Fibroblast of skin of back (primary cell): ENCODE results near the gene TST.

ENCODE experiments used
- DNase-seq: peaks from one replicate; pipeline ENCODE4 v3.0.0-alpha.2; 2013

The TST gene

GRCh38 chr22:36981247-36981775 is 37.9 kb downstream of the TST start:
- no peak for DNase-seq

- no peak for DNase-seq
Measured at GRCh38 chr22:36979016-36979910, 40.0 kb downstream of the TST start.

GRCh38 chr22:36977947-36978660 is 41.1 kb downstream of the TST start:
- peak; percentile 79 for DNase-seq

GRCh38 chr22:36977401-36977861 is 41.8 kb downstream of the TST start:
- DNase-seq = peak; percentile 39

GRCh38 chr22:36976606-36977005 is 42.6 kb downstream of the TST start:
- no peak for DNase-seq

GRCh38 chr22:36971341-36972125 is 47.7 kb downstream of the TST start:
- DNase-seq = no peak

- no peak for DNase-seq
Measured at GRCh38 chr22:36968249-36968964, 50.8 kb downstream of the TST start.

GRCh38 chr22:36966851-36967540 is 52.3 kb downstream of the TST start:
- no peak for DNase-seq

GRCh38 chr22:36965696-36966095 is 53.6 kb downstream of the TST start:
- no peak for DNase-seq

GRCh38 chr22:36964106-36964505 is 55.1 kb downstream of the TST start:
- DNase-seq = no peak

GRCh38 chr22:36963302-36963701 is 55.9 kb downstream of the TST start:
- DNase-seq = no peak

- no peak for DNase-seq
Measured at GRCh38 chr22:36961626-36962025, 57.6 kb downstream of the TST start.
